Neutrophil (primary cell): ENCODE data around the gene ATXN1.
A peak's percentile ranks its signal among the peaks of the same experiment; 100 is the strongest.

Source experiments
- H3K27ac ChIP-seq: fragments of 200-600 bp; sonication (generic); 2 replicates; pipeline ENCODE4 v1.5.1; 2016; ENCODE audit warnings: mild to moderate bottlenecking, moderate library complexity
- H3K27me3 ChIP-seq: fragments of 200-600 bp; sonication (generic); 2 replicates; pipeline ENCODE4 v1.6.0; 2016; ENCODE audit warnings: mild to moderate bottlenecking
- H3K36me3 ChIP-seq: fragments of 200-600 bp; sonication (generic); 2 replicates; pipeline ENCODE4 v1.5.1; 2017
- H3K4me1 ChIP-seq, 2 experiments: fragments of 200-600 bp in 1 of 2; sonication (generic) in 1 of 2; 1 replicate in 1 of 2; 2 replicates in 1 of 2; pipeline versions ENCODE4 v1.5.1 to v1.6.1; 2013 to 2016; ENCODE audit warnings: low read depth in 1 of 2, low read length in 1 of 2, mild to moderate bottlenecking in 1 of 2, moderate library complexity in 1 of 2; ENCODE audit not compliant: control insufficient read depth in 1 of 2, insufficient read depth in 1 of 2
- H3K4me3 ChIP-seq, 2 experiments: fragments of 200-600 bp in 1 of 2; sonication (generic) in 1 of 2; 1 replicate in 1 of 2; 2 replicates in 1 of 2; pipeline ENCODE4 v1.5.1; 2013 to 2016; ENCODE audit warnings: low read depth in 1 of 2, low read length in 1 of 2, mild to moderate bottlenecking in 1 of 2, moderate library complexity in 1 of 2
- H3K9me3 ChIP-seq: fragments of 200-600 bp; sonication (generic); 2 replicates; pipeline ENCODE4 v1.5.1; 2016
- CTCF ChIP-seq: fragments of 200-600 bp; sonication (generic); IDR thresholded peaks from 2 replicates; pipeline ENCODE4 v1.5.1; 2016; ENCODE audit warnings: antibody characterized with exemption

The ATXN1 gene

GRCh38 chr6:16572943-16573342 is 188.3 kb downstream of the ATXN1 start:
- H3K4me3 ChIP-seq, result no peak overlapping the region
- no peak for TF ChIP-seq CTCF
- H3K4me1 ChIP-seq, result peaks cover 9 to 15% of the 10 kb centered on the region in 2 experiments
- no peaks in the 10 kb centered on the region for H3K9me3 ChIP-seq
- H3K27me3 ChIP-seq, result no peaks in the 10 kb centered on the region
- H3K27ac ChIP-seq, result no peak overlapping the region
- no peaks in the 10 kb centered on the region for H3K36me3 ChIP-seq

GRCh38 chr6:16572317-16572716 is 188.9 kb downstream of the ATXN1 start:
- no peak for TF ChIP-seq CTCF
- H3K36me3 ChIP-seq, result no peaks in the 10 kb centered on the region
- H3K4me3 ChIP-seq, result no peak overlapping the region
- H3K27ac ChIP-seq, result no peak overlapping the region
- H3K4me1 ChIP-seq, result peaks cover 9 to 15% of the 10 kb centered on the region in 2 experiments
- H3K27me3 ChIP-seq, result no peaks in the 10 kb centered on the region
- H3K9me3 ChIP-seq, result no peaks in the 10 kb centered on the region

- no peak for TF ChIP-seq CTCF
- peaks cover 9 to 15% of the 10 kb centered on the region in 2 experiments for H3K4me1 ChIP-seq
- no peaks in the 10 kb centered on the region for H3K36me3 ChIP-seq
- H3K27ac ChIP-seq, result no peak overlapping the region
- H3K27me3 ChIP-seq, result no peaks in the 10 kb centered on the region
- no peak overlapping the region for H3K4me3 ChIP-seq
- H3K9me3 ChIP-seq, result no peaks in the 10 kb centered on the region
Observed at GRCh38 chr6:16570946-16571345, 190.3 kb downstream of the ATXN1 start.

GRCh38 chr6:16570221-16570553 is 191.1 kb downstream of the ATXN1 start:
- Histone ChIP-seq H3K4me3 (no peak overlapping the region), H3K9me3 (no peaks in the 10 kb centered on the region), H3K36me3 (no peaks in the 10 kb centered on the region), H3K27ac (peak overlapping the region; percentile 40), H3K4me1 (peaks cover 9 to 15% of the 10 kb centered on the region in 2 experiments), H3K27me3 (no peaks in the 10 kb centered on the region)
- no peak for TF ChIP-seq CTCF

GRCh38 chr6:16568128-16568527 is 193.1 kb downstream of the ATXN1 start:
- H3K27ac ChIP-seq, result no peak overlapping the region
- TF ChIP-seq CTCF, result no peak
- no peaks in the 10 kb centered on the region for H3K36me3 ChIP-seq
- no peak overlapping the region for H3K4me3 ChIP-seq
- peaks cover 9 to 24% of the 10 kb centered on the region in 2 experiments for H3K4me1 ChIP-seq
- no peaks in the 10 kb centered on the region for H3K27me3 ChIP-seq
- H3K9me3 ChIP-seq, result no peaks in the 10 kb centered on the region

GRCh38 chr6:16567071-16567470 is 194.2 kb downstream of the ATXN1 start:
- Histone ChIP-seq H3K27me3 (no peaks in the 10 kb centered on the region), H3K4me3 (no peak overlapping the region), H3K36me3 (peaks cover under 1% of the 10 kb centered on the region), H3K9me3 (no peaks in the 10 kb centered on the region), H3K4me1 (peaks cover 9 to 24% of the 10 kb centered on the region in 2 experiments), H3K27ac (no peak overlapping the region)
- TF ChIP-seq CTCF, result no peak
